Neural crest cell (in vitro differentiated cells): ENCODE results near the gene TRAPPC5. TPM values are rescaled to one million over a fixed set of nuclear protein-coding genes. Genes with fewer than 3 reads are reported as not detected.

ENCODE experiments used
- DNase-seq: peaks from one replicate; pipeline ENCODE4 v3.0.0; 2021; ENCODE audit warnings: low read depth, mixed read lengths, low spot score
- H3K27ac Mint-ChIP-seq: one replicate; pipeline ENCODE4 v1.8.0; 2021; ENCODE audit warnings: mild to moderate bottlenecking, mixed read lengths; ENCODE audit not compliant: unreplicated experiment
- H3K27me3 Mint-ChIP-seq: 2 replicates; pipeline ENCODE4 v1.8.0; 2021; ENCODE audit warnings: low read depth, mild to moderate bottlenecking, mixed read lengths
- H3K36me3 Mint-ChIP-seq: 2 replicates; pipeline ENCODE4 v1.8.0; 2021; ENCODE audit warnings: low read depth, mild to moderate bottlenecking, mixed read lengths
- H3K4me1 Mint-ChIP-seq: 2 replicates; pipeline ENCODE4 v1.8.0; 2021; ENCODE audit warnings: mixed read lengths
- H3K4me3 Mint-ChIP-seq: one replicate; pipeline ENCODE4 v1.8.0; 2021; ENCODE audit warnings: mild to moderate bottlenecking, mixed read lengths
- H3K9me3 Mint-ChIP-seq: 2 replicates; pipeline ENCODE4 v1.8.0; 2021; ENCODE audit warnings: mixed read lengths
- total RNA-seq: library from RNA; stranded (reverse); gene quantifications from 2 replicates; pipeline ENCODE4 v1.2.1, GENCODE V29; 2021
- TF ChIP-seq, protein P1 (sequence below): fragments of 200-600 bp; sonication (generic); conservative IDR thresholded peaks from 2 replicates; pipeline ENCODE4 v1.5.0; 2021; ENCODE audit warnings: antibody characterized with exemption, mild to moderate bottlenecking

TRAPPC5 gene
- total RNA-seq, 1 donor from 2014 or later, result 83.8 TPM

DNA sequence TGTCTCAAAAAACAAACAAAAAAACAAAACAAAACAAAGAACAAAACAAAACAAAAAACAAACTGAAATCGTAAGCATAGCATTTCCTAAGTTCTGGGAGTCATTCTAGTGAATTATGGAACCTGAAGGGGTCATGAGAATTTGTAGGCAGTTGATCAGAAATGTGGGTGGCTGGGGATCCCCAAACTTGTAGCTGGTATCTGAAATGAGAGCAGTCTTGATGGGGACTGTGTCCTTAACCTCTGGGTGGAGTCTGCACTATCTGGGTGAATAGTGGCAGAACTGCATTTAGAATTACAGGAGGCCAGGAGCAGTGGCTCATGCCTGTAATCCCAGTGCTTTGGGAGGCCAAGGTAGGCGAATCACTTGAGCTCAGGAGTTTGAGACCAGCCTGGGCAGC is 45.2 kb downstream of the TRAPPC5 start:
- Mint-ChIP-seq H3K36me3 (no peaks in the 10 kb centered on the region), H3K27me3 (peaks cover 77% of the 10 kb centered on the region), H3K9me3 (no peaks in the 10 kb centered on the region), H3K4me3 (no peak overlapping the region), H3K4me1 (no peaks in the 10 kb centered on the region), H3K27ac (no peak overlapping the region)
- TF ChIP-seq, protein P1, sequence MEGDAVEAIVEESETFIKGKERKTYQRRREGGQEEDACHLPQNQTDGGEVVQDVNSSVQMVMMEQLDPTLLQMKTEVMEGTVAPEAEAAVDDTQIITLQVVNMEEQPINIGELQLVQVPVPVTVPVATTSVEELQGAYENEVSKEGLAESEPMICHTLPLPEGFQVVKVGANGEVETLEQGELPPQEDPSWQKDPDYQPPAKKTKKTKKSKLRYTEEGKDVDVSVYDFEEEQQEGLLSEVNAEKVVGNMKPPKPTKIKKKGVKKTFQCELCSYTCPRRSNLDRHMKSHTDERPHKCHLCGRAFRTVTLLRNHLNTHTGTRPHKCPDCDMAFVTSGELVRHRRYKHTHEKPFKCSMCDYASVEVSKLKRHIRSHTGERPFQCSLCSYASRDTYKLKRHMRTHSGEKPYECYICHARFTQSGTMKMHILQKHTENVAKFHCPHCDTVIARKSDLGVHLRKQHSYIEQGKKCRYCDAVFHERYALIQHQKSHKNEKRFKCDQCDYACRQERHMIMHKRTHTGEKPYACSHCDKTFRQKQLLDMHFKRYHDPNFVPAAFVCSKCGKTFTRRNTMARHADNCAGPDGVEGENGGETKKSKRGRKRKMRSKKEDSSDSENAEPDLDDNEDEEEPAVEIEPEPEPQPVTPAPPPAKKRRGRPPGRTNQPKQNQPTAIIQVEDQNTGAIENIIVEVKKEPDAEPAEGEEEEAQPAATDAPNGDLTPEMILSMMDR, result no peak
- DNase-seq, result no peak

DNA sequence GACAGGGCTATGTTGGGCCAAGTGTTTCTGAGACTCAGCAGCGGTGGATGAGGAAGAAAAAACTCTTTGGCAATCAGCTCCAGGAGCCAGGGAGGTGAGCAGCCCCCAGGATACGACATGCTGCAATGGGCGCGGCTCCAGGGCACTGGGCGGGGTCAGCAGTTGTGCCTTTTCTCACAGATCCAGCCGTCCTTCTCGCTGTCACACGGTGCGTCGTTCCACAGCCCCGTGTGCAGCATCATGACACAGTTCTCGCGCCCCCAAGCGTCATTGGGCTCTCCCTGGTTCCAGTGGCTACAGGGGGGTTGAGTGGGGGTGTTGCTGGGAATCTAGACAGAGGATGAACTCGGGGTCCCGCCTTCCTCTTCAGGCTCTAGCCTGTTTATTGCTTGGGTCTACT is 48.6 kb downstream of the TRAPPC5 start:
- Mint-ChIP-seq H3K9me3 (no peaks in the 10 kb centered on the region), H3K4me3 (no peak overlapping the region), H3K36me3 (no peaks in the 10 kb centered on the region), H3K4me1 (no peaks in the 10 kb centered on the region), H3K27me3 (peaks cover 86% of the 10 kb centered on the region), H3K27ac (no peak overlapping the region)
- TF ChIP-seq, protein P1, result no peak
- no peak for DNase-seq

GRCh38 chr19:7729831-7730285 is 49.2 kb downstream of the TRAPPC5 start:
- no peak overlapping the region for H3K27ac Mint-ChIP-seq
- TF ChIP-seq, protein P1, result no peak
- H3K27me3 Mint-ChIP-seq, result peaks cover 85% of the 10 kb centered on the region
- no peaks in the 10 kb centered on the region for H3K36me3 Mint-ChIP-seq
- DNase-seq, result no peak
- no peak overlapping the region for H3K4me3 Mint-ChIP-seq
- H3K4me1 Mint-ChIP-seq, result no peaks in the 10 kb centered on the region
- H3K9me3 Mint-ChIP-seq, result no peaks in the 10 kb centered on the region

- no peak overlapping the region for H3K4me3 Mint-ChIP-seq
- no peak for DNase-seq
- TF ChIP-seq, protein P1, result no peak
- H3K27me3 Mint-ChIP-seq, result peaks cover 88% of the 10 kb centered on the region
- H3K36me3 Mint-ChIP-seq, result no peaks in the 10 kb centered on the region
- H3K4me1 Mint-ChIP-seq, result no peaks in the 10 kb centered on the region
- H3K27ac Mint-ChIP-seq, result no peak overlapping the region
- no peaks in the 10 kb centered on the region for H3K9me3 Mint-ChIP-seq
Measured at GRCh38 chr19:7730286-7731217, 49.9 kb downstream of the TRAPPC5 start.

DNA sequence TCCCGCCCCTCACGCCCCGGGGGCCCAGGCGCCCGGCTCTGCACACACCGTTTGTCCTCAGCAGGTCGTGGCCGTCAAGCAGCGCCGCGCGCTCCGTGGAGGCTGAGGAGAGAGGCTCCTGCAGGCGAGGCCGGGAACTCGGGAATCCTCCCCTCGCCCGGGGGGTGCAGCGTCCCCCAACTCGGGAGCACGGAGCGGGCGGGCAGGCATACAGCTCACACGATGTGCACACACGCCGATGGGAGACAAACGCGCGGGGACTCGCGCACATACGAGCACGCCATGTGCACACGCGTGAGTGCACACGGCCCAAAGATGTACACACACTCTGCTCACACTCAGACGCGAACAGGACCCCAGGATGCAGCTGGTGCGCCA is 50.6 kb downstream of the TRAPPC5 start:
- Mint-ChIP-seq H3K27me3 (peaks cover 89% of the 10 kb centered on the region), H3K9me3 (no peaks in the 10 kb centered on the region), H3K4me1 (no peaks in the 10 kb centered on the region), H3K27ac (no peak overlapping the region), H3K4me3 (no peak overlapping the region), H3K36me3 (no peaks in the 10 kb centered on the region)
- DNase-seq, result no peak
- TF ChIP-seq, protein P1, result no peak
